Activated CD4-positive, alpha-beta T cell treated with anti-CD3 and anti-CD28 coated beads, Interleukin-2, amount 50 U/mL, for 48 hours (primary cell): ENCODE measurements around the gene TRAM2.

Experiments used
- DNase-seq, 2 experiments: peaks; one replicate each; pipeline ENCODE4 v3.0.0-alpha.2; 2020

The TRAM2 gene

GRCh38 chr6:52544602-52545405 is 32.1 kb downstream of the TRAM2 start:
- DNase-seq: no peak

DNA sequence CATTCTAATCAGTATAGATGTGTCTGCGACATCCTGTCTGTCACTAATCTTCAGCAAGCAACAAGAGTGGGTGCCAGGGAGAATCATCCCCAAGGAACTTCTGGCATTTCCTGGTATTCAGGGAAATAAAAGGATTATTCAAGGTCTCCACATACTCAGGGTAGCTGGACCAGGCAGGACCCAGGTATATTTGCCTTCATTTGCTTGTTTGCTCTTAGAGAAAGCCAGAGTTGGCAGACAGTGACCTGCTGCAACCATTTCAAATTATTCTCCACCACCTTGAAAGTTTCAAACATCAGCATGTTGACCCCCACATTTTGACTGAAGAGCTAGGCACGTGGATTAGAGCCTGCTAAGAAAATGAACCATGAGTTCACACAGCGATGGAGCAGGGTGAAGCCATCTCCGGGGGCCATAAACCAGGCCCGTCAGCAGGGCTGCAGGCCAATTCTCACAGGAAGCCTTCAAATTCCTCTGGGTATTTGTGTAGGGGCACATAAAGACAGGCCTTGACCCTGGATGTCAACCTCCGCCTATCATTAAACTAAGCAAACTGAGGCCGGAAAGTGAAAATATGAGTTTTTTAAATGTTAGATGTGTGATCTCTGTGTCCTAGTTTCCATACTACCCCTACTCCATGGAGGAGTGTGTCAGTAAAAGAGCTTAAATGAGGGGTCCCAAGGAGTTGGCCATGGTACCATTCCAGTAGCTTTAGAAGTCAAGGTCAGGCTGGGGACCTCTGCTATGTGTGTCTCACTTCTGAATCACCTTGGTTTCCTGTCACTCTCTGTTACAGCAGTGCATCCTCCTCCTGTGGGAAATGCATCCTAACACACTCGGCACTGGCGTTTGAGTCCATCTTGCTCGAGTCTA is 32.9 kb downstream of the TRAM2 start:
- no peak for DNase-seq

DNA sequence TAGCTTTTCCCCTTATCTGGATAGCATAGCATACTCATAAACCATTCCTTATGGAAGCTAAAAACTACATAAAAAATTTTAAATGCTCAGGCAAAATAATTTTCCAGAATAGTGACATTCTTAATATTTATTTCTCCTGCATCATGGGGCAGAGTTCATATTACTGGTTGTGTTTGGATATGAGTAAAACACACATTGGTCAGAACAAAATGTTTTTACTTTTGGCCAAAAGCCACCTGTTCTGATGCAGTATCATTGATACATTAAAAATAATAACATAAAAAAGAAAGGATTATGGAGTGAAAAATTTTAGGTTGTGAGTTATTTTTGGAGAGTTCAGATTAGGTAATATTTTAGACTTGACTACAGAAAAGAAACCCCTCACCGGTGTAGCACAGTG is 33.6 kb downstream of the TRAM2 start:
- no peak for DNase-seq

- DNase-seq: no peak
Observed at GRCh38 chr6:52541135-52541534, 35.7 kb downstream of the TRAM2 start.

GRCh38 chr6:52540286-52540902 is 36.5 kb downstream of the TRAM2 start:
- no peak for DNase-seq

- DNase-seq: no peak
Observed at GRCh38 chr6:52539607-52540006, 37.3 kb downstream of the TRAM2 start.

- DNase-seq: no peak
Observed at GRCh38 chr6:52538901-52539354, 37.9 kb downstream of the TRAM2 start.

DNA sequence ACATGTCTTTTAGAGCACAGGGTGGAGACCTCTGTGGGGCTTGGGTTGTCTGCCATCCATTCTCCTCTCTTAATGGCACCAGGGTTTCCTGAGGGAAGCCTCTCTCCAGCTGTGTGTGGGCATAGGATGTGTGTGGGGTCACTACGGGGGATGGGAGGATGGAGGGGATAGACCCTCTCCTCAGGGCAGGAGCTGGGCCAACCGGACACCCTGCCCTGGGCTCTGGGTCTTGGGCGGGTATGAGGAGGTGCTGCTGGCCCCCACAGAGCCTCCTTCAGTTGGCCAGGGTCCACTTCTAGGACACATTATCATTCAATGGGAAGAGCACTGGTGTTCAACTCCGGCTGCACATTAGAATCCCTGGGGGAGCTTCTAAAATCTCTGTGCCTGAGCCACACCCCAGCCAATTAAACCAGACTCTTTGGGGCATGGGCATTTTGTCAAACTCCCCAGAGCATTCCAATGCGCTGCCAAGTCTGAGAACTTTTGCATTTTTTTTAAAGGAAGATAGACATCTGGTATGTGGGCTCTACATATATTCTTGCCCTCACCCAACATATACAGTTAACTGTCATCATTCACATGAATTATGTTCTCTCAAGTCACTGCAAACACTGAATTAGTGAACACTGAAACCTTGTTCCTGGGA is 38.5 kb downstream of the TRAM2 start:
- DNase-seq: no peak

DNA sequence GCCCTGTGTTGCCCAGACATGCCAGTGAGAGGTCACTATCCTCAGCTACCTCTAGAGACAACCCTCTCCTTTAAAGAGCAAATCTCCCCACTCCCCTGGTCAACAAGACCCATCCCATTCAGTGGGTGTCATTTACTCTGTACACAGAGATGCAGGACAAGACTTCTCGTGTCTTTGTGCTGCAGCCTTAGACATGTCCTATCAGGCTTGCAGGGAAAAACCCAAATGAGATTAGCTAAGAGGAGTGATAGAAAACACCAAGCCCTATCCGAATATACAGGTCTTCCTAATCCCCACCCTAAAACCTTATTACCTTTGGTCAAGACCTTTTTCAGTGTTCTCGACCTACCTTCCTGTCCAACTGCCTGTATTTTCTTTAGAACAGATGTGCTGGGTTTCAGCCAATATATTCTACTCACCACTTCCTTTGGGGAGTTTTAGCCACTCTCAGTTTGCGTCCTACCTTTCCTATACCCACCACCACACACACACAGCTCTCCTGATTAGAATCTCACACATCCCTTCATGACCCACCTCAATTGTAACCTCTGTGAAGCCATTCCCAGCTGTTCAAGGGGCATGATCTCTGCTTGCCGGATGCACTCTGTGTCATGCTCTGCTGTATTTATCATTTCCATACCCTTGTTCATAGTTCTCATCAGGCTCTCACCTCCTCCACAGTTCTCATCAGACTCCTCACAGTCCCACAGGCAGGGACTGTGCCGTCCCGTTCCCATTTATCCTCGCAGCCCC is 39.7 kb downstream of the TRAM2 start:
- peak in 1 of 2 experiments; percentile 11 for DNase-seq

GRCh38 chr6:52536424-52536916 is 40.4 kb downstream of the TRAM2 start:
- no peak for DNase-seq

- no peak for DNase-seq
Observed at GRCh38 chr6:52535711-52536423, 41.0 kb downstream of the TRAM2 start.

GRCh38 chr6:52534966-52535390 is 41.9 kb downstream of the TRAM2 start:
- DNase-seq: peak; percentile 32 to 44

DNA sequence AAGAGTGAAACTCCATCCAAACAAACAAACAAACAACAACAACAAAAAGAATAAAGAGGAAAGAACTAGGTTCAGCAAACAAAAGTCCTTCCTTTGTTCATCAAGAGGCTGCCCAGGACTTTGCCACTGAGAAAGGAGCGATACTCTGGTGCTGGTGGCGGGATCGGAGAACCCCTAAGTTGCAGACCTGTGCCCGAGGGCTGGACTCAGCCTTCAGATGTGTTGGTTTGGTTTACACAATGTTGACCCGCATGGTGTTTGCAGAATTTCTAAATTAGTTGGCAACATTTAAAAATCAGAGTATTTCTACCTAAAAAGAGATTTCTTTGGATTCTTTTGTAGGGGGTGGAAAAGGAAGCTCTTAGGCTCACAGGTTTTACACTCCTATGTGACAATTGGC is 42.5 kb downstream of the TRAM2 start:
- no peak for DNase-seq

DNA sequence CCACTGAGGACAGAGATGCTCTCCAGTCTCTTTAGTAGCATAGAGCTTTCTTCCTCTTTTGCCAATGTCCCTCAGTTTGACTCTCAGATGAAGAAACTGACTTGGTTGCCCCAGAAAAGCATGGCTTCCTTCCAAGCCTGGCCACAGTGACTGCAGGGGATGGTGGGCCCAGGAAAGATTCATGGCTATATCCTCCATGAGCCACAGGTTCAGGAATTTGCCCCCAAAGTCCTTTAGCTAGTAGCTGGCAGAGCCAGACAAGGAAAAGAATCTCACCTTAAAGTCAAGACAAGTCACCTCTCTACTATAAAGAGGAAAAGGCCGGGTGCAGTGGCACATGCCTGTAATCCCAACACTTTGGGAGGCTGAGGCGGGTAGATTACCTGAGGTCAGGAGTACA is 43.4 kb downstream of the TRAM2 start:
- DNase-seq: no peak

- DNase-seq: no peak
Observed at GRCh38 chr6:52532457-52532856, 44.4 kb downstream of the TRAM2 start.

- no peak for DNase-seq
Observed at GRCh38 chr6:52531834-52532233, 45.0 kb downstream of the TRAM2 start.

DNA sequence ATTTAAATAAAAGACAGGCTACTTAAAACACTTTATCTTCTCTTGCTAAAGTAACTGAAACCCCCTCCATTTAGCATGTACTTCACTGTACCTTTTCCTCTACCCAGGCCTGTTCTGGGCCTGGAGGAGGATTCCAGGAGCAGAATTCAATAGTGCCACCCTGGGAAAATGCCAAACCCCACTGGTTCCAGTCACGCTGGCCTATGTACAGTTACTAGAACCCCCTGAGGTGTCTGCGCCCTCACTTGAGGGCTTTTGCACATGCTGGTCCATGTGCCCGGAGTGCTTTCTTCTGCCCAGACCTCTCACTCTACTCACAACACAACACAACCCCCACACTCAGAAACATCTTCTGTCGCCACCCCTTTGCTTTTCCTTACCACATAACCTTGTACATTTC is 45.5 kb downstream of the TRAM2 start:
- no peak for DNase-seq

DNA sequence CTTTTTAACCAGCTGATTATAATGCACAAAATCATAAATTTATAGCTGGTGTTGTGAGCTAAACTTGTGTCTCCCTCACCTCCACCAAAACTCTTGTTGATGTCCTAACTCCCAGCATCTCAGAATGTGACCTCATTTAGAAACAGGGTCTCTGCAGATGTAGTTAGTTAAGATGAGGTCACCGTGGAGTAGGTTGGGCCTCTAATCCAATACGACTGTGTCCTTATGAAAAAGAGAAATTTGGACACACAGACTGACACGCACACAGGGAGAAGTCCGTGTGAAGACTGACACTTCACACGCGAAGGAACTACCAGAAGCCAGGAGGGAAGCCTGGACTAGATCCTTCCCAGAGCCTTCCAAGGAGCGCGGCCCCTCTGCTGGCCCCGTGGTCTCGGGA is 46.5 kb downstream of the TRAM2 start:
- DNase-seq: no peak

GRCh38 chr6:52529311-52529710 is 47.5 kb downstream of the TRAM2 start:
- DNase-seq: peak in 1 of 2 experiments; percentile 19

GRCh38 chr6:52527436-52527835 is 49.4 kb downstream of the TRAM2 start:
- DNase-seq: no peak

DNA sequence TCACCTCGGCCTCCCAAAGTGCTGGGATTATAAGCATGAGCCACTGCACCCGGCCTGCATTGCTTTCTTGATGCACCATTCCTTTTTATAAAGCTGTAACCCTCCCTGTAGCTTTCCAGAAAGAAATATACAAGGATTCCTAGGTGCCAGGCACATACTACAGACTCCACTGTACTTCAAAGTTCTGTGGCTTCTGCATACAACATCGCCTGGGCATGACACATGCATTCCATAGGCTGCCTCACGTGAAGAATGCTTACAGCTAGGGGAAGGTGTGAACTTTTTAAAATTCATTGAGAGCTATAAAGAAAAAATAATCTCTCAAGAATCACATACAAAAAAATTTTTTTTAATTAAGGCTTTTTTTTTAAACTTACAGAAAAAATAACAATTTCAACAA is 50.2 kb downstream of the TRAM2 start:
- DNase-seq: no peak
